ENCODE data around the gene SALL2.
"Not testable (repeated sequence)": the region's sequence is repeated elsewhere in the genome, so short reads cannot be mapped to it uniquely, and the experiment has no call there.

Gene SALL2

GRCh38 chr14:21525962-21526671, at the start of gene SALL2:
Gene SALL2 (minus strand): TSS chr14:21526346. CDS start chr14:21526127, 219 bp downstream.
- no peak for DNase-seq (ENCODE audit: extremely low spot score, insufficient read length, low read depth)
- peak; percentile 48 for FAIRE-seq

- DNase-seq (ENCODE audit: extremely low spot score, insufficient read length, low read depth) (no peak), FAIRE-seq (no peak)
These were observed 49.5 kb upstream of the SALL2 start for GRCh38 chr14:21575661-21576060.

DNA sequence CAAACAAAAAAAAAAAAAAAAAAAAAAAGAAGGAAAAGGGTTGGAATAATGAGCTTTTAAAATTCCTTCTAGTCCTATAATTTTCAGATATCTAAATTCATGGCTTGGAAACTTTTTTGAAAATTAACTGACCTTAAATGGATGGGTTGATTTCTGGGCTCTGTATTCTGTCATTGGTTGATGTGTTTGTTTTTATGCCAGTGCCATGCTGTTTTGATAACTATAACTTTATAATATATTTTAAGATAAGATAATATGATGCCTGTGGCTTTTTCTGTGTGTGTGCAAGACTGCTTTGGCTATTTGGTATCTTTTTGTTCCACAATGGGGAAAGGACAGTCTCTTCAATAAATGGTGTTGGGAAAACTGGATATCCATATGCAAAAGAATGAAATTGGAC, 46.5 kb upstream of the SALL2 start:
- FAIRE-seq (no peak), DNase-seq (ENCODE audit: extremely low spot score, insufficient read length, low read depth) (no peak)

DNA sequence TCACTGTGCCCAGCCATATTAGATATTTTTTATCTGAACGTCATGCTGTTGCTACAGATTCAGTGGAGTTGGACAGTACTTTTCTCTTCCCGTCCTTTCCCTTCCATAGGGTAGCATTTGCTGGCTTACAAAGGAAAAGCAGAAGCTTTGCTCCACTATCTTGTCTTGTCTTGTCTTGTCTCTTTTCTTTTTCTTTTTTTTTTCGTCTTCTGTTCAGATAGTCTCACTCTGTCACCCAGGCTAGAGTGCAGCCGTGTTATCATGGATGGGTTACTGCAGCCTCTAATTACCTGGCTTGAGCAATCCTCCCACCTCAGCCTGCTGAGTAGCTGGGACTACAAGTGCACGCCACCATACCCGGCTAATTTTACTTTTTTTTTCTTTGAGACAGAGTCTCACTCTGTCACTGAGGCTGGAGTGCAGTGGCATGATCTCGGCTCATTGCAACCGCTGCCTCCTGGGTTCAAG, 32.6 kb upstream of the SALL2 start:
- FAIRE-seq, result no peak

GRCh38 chr14:21557084-21557901, 31.1 kb upstream of the SALL2 start:
- peak; percentile 81 for FAIRE-seq
- peak; percentile 45 for DNase-seq (ENCODE audit: extremely low spot score, insufficient read length, low read depth)

More for the DNA sequence above, 32.6 kb upstream of the SALL2 start:
- no peak for DNase-seq (ENCODE audit: extremely low spot score, insufficient read length, low read depth)

DNA sequence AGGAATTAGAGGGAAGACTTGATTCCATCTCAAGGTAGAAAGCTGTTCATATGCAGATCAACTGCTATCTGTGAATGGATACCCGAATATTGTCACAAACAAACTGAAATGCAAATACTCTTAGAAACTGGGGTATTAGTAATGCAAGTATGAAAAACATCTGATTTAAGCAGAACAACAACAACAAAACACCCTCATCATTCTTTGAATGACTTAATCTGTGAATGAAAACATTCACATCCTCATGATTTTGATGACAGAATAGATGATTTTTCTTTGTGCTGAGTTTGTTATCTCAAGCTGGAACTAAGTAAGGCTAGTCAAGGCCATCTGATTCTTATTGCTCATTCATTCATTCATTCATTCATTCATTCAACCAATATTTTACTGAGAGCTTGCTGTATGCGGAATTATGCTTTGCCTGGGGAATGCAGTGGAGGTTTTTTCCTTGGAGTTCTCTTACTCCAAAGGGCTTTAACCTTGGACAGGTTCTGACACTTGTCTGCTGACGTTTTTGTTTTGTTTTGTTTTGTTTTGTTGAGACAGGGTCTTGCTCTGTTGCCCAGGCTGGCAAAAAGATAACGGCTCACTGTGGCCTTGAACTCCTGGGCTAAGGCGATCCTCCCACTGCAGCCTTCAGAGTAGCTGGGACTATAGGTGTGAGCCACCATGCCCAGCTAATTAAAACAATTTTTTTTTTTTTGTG, 30.4 kb upstream of the SALL2 start:
- DNase-seq (ENCODE audit: extremely low spot score, insufficient read length, low read depth), result no peak
- no peak for FAIRE-seq

GRCh38 chr14:21553266-21553665, 27.1 kb upstream of the SALL2 start:
- FAIRE-seq (no peak), DNase-seq (ENCODE audit: extremely low spot score, insufficient read length, low read depth) (no peak)

DNA sequence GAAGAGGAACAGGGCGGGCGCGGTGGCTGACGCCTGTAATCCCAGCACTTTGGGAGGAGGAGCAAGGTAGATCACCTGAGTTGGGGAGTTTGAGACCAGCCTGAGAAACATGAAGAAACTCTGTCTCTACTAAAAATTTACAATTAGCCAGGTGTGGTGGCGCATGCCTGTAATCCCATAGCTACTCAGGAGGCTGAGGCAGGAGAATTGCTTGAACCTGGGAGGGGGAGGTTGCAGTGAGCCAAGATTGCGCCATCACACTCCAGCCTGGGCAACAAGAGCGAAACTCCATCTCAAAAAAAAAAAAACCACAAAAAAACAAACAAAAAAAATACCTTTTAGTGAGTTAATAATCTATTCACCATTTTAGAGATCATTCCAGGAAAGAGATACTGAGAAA, 18.4 kb upstream of the SALL2 start:
- FAIRE-seq, result not testable (repeated sequence)

DNA sequence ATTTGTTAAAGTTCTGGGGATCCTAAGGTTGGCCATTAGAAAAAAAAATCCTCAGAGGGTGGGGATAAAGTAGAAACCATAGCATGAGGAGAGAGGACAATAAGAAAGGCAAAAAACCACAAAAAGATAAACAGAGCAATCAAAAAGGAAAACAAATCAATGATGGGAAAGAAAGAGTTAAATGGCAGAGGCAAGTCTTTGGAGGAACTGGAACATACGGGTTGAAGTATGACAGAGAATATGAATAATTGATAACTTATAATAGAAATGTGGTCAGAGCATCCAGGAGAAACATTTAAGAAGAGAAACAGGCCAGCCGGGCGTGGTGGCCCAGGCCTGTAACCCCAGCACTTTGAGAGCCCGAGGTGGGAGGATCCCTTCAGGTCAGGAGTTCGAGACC, 17.8 kb upstream of the SALL2 start:
- FAIRE-seq, result no peak

More for the DNA sequence above, 18.4 kb upstream of the SALL2 start:
- DNase-seq (ENCODE audit: extremely low spot score, insufficient read length, low read depth), result not testable (repeated sequence)

GRCh38 chr14:21543521-21543960, 17.4 kb upstream of the SALL2 start:
- FAIRE-seq (no peak), DNase-seq (ENCODE audit: extremely low spot score, insufficient read length, low read depth) (no peak)

More for the DNA sequence above, 17.8 kb upstream of the SALL2 start:
- no peak for DNase-seq (ENCODE audit: extremely low spot score, insufficient read length, low read depth)

- DNase-seq (ENCODE audit: extremely low spot score, insufficient read length, low read depth), result no peak
- no peak for FAIRE-seq
These were observed 15.4 kb upstream of the SALL2 start for GRCh38 chr14:21541413-21542074.

DNA sequence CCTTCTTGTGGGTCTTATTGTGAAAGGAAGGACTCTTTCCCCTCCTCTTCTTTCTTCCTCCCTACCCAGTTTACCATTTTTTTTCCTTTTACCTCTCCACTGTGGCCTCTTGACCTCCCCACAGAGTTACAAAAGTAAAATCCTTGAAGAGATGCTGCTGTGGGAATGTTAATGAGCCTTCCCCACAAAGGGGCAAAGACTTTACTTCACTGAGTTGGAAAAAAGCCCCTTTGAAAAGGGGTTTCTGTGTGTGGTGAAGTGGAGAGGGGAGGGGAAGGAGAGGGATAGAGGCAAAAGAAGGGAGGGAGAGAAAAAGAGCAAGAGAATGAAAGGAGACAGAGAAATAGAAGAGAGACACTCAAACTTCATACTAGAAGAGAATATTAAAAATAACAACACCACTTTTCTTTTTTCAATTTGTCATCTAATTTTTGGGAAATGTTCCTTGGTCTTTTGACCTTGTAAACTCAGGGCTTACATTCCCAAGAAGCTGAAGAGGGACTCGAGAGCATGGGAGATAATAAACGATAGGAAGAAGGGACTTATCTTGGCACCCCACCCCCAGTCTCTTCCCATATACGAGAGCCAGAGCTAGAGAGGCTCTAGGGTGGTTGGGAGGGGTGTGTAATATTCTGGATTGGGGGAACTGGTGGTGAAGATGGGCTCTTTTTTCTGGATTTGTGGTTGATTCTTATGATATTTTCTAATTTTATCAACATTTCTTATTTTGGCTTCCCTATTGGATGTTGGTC, 13.2 kb upstream of the SALL2 start:
- no peak for FAIRE-seq
- DNase-seq (ENCODE audit: extremely low spot score, insufficient read length, low read depth), result no peak

DNA sequence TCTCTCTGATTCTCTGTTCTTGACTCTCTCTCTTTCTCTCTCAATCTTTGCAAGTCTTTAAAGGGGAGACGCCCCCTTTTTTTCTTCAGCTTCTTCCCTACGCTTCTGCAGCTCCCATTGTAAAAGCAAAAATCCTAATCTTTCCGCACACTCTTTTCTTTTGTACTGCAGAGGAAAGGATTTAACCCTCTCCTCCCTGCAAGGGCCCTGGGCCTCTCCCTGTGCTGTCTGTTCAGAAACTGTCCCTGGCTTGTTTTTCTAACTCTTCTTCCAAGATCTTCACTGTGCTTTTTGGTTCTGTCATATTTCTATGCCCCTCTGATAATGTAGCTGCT, 10.9 kb upstream of the SALL2 start:
- FAIRE-seq, result no peak
- no peak for DNase-seq (ENCODE audit: extremely low spot score, insufficient read length, low read depth)

DNA sequence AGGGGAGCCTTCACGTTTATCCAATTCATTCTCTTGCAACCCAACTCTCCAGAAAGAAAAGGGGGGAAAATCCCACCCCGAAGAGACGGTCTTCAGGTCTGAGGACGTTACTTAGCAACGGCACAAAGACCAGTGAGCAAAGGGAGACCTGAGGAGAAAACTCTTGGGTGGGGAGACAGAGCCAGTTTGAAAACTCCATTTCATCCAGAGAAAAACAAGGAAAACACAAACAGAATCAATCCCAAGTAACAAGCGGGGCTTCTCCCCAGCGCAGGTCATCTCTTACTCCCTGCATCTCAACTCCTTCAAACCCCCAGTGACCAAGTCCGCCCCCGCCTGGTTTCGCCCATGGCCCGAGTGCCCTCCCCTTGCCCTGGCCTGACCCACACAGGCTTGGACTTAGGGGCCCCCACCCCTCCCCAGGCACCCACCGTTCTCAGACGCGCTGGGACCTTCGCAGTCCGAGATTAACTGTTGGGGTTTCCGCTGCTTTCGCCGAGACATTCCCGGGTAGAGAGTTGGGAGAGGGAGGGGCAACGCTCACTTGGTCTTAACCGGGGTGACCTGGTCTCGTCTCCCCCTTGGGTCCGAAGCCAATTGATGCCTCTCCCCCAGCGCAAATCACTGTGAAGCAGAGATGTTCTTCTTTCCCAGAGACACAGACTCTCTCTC, 10.4 kb upstream of the SALL2 start:
- DNase-seq (ENCODE audit: extremely low spot score, insufficient read length, low read depth) (no peak), FAIRE-seq (no peak)

GRCh38 chr14:21535545-21536417, 9.6 kb upstream of the SALL2 start:
- DNase-seq (ENCODE audit: extremely low spot score, insufficient read length, low read depth) (no peak), FAIRE-seq (no peak)

GRCh38 chr14:21534576-21534975, 8.4 kb upstream of the SALL2 start:
- no peak for DNase-seq (ENCODE audit: extremely low spot score, insufficient read length, low read depth)
- FAIRE-seq, result no peak

DNA sequence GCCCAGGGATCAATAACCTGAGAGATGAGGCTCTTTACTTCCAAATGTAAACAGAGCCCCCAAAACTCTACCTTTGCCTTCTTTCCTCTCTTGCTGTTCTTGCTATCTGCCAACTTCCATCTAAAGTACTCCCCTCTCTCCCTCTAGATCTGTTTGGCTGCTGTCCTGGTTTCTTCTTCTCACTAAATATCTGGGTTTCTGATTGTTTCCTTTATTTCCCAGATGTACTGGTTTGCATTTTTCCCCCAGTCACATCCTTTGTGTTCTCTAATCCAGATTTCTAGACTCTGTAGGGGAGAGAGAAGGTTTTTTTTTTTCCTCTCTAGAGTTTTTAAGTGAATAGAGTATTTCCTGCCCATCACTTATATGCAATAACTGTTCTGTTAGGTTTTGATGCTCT, 7.1 kb upstream of the SALL2 start:
- DNase-seq (ENCODE audit: extremely low spot score, insufficient read length, low read depth) (no peak), FAIRE-seq (no peak)

GRCh38 chr14:21529515-21529914, 3.4 kb upstream of the SALL2 start:
- DNase-seq (ENCODE audit: extremely low spot score, insufficient read length, low read depth) (no peak), FAIRE-seq (no peak)

All from GM18507 (cell line).